Urinary bladder (tissue), 4 donors: ENCODE measurements around the gene ACACA. TPM values are rescaled to one million over a fixed set of nuclear protein-coding genes. Genes with fewer than 3 reads are reported as not detected.
A peak's percentile ranks its signal among the peaks of the same experiment; 100 is the strongest.

Experiments
- DNase-seq: peaks from one replicate; pipeline ENCODE4 v3.0.0-alpha.2; 2015; ENCODE audit errors: extremely low spot score
- H3K27ac ChIP-seq: one replicate; pipeline ENCODE4 v1.5.1; 2013; ENCODE audit warnings: low read depth, mild to moderate bottlenecking, moderate library complexity
- H3K36me3 ChIP-seq: one replicate; pipeline ENCODE4 v1.6.1; 2013; ENCODE audit warnings: mild to moderate bottlenecking, moderate library complexity; ENCODE audit not compliant: insufficient read depth
- H3K4me1 ChIP-seq: one replicate; pipeline ENCODE4 v1.6.1; 2013; ENCODE audit warnings: mild to moderate bottlenecking, moderate library complexity; ENCODE audit not compliant: insufficient read depth
- H3K4me3 ChIP-seq: one replicate; pipeline ENCODE4 v1.5.1; 2013; ENCODE audit warnings: low read depth, low read length
- WGBS: extraction: QIAGEN DNeasy Blood & Tissue Kit; methylation state at CpG from one replicate; pipeline ENCODE4 v1.1.7; 2013; 5-methylcytosine and 5-hydroxymethylcytosine counted together
- polyA plus RNA-seq: library from polyadenylated mRNA; stranded (reverse); fragments of 200-250 nt; gene quantifications from one replicate; pipeline ENCODE4 v1.2.3, GENCODE V29; 2013
- total RNA-seq: library from RNA; depleted of rRNA; stranded (reverse); fragments of >200 nt; gene quantifications from one replicate; pipeline ENCODE4 v1.2.3, GENCODE V29; 2014
- donor health status: healthy with polysubstance abuse.
- donor health status: healthy.

The ACACA gene
- total and polyA plus RNA-seq, 2 donors: 31.7 to 70.6 TPM

- H3K4me1 ChIP-seq: no peaks in the 10 kb centered on the region
- H3K27ac ChIP-seq: no peak overlapping the region
- DNase-seq: no peak
- WGBS: 91% methylated on average over 8 of the region's 8 CpGs
- no peak overlapping the region for H3K4me3 ChIP-seq
- no peaks in the 10 kb centered on the region for H3K36me3 ChIP-seq
Measured at GRCh38 chr17:37064956-37065355, 341.7 kb downstream of the ACACA start.

- DNase-seq: no peak
- 58% methylated on average over 11 of the region's 11 CpGs for WGBS
- no peaks in the 10 kb centered on the region for H3K36me3 ChIP-seq
Measured at GRCh38 chr17:37064206-37064605, 342.4 kb downstream of the ACACA start.

GRCh38 chr17:37062021-37062420 lies 344.6 kb downstream of the ACACA start:
- no peak for DNase-seq
- no peaks in the 10 kb centered on the region for H3K36me3 ChIP-seq
- whole genome bisulfite sequencing: 54% methylated on average over 9 of the region's 9 CpGs
- no peaks in the 10 kb centered on the region for H3K4me1 ChIP-seq
- no peak overlapping the region for H3K4me3 ChIP-seq
- H3K27ac ChIP-seq: no peak overlapping the region

More at GRCh38 chr17:37064206-37064605, 342.4 kb downstream of the ACACA start:
- H3K4me1 ChIP-seq: no peaks in the 10 kb centered on the region
- H3K4me3 ChIP-seq: no peak overlapping the region
- H3K27ac ChIP-seq: no peak overlapping the region

GRCh38 chr17:37060928-37061327 lies 345.7 kb downstream of the ACACA start:
- no peak for DNase-seq
- H3K4me3 ChIP-seq: no peak overlapping the region
- no peaks in the 10 kb centered on the region for H3K4me1 ChIP-seq
- peaks cover 3% of the 10 kb centered on the region for H3K36me3 ChIP-seq
- 49% methylated on average over 7 of the region's 7 CpGs for WGBS
- no peak overlapping the region for H3K27ac ChIP-seq

- DNase-seq: no peak
Measured at GRCh38 chr17:37060094-37060493, 346.5 kb downstream of the ACACA start.

GRCh38 chr17:37059493-37059892 lies 347.1 kb downstream of the ACACA start:
- no peak for DNase-seq
- 92% methylated on average over 3 of the region's 3 CpGs for WGBS
- H3K27ac ChIP-seq: no peak overlapping the region
- H3K4me3 ChIP-seq: no peak overlapping the region
- peaks cover 3% of the 10 kb centered on the region for H3K36me3 ChIP-seq
- no peaks in the 10 kb centered on the region for H3K4me1 ChIP-seq

More at GRCh38 chr17:37060094-37060493, 346.5 kb downstream of the ACACA start:
- 75% methylated on average over 6 of the region's 6 CpGs for WGBS
- no peaks in the 10 kb centered on the region for H3K4me1 ChIP-seq
- H3K27ac ChIP-seq: no peak overlapping the region
- no peak overlapping the region for H3K4me3 ChIP-seq
- peaks cover 3% of the 10 kb centered on the region for H3K36me3 ChIP-seq

- peaks cover 3% of the 10 kb centered on the region for H3K36me3 ChIP-seq
- no peak overlapping the region for H3K27ac ChIP-seq
- H3K4me1 ChIP-seq: no peaks in the 10 kb centered on the region
- WGBS: 96% methylated on average over 18 of the region's 18 CpGs
- H3K4me3 ChIP-seq: no peak overlapping the region
- DNase-seq: no peak
Measured at GRCh38 chr17:37056622-37057021, 350.0 kb downstream of the ACACA start.

GRCh38 chr17:37054894-37055293 lies 351.7 kb downstream of the ACACA start:
- Histone ChIP-seq H3K4me3 (no peak overlapping the region), H3K36me3 (peaks cover 3% of the 10 kb centered on the region), H3K4me1 (no peaks in the 10 kb centered on the region), H3K27ac (no peak overlapping the region)
- 84% methylated on average over 8 of the region's 8 CpGs for WGBS
- DNase-seq: no peak

- DNase-seq: no peak
- 86% methylated on average over 6 of the region's 6 CpGs for WGBS
- H3K36me3 ChIP-seq: peaks cover 3% of the 10 kb centered on the region
Measured at GRCh38 chr17:37052450-37052849, 354.2 kb downstream of the ACACA start.

GRCh38 chr17:37051833-37052232 lies 354.8 kb downstream of the ACACA start:
- no peaks in the 10 kb centered on the region for H3K4me1 ChIP-seq
- H3K27ac ChIP-seq: no peak overlapping the region
- H3K36me3 ChIP-seq: peaks cover 3% of the 10 kb centered on the region
- H3K4me3 ChIP-seq: no peak overlapping the region
- 94% methylated on average over 3 of the region's 3 CpGs for WGBS
- no peak for DNase-seq

More at GRCh38 chr17:37052450-37052849, 354.2 kb downstream of the ACACA start:
- Histone ChIP-seq H3K27ac (no peak overlapping the region), H3K4me1 (no peaks in the 10 kb centered on the region), H3K4me3 (no peak overlapping the region)

- Histone ChIP-seq H3K36me3 (no peaks in the 10 kb centered on the region), H3K4me3 (no peak overlapping the region), H3K4me1 (no peaks in the 10 kb centered on the region), H3K27ac (no peak overlapping the region)
- DNase-seq: no peak
- 96% methylated on average over 5 of the region's 5 CpGs for whole genome bisulfite sequencing
Measured at GRCh38 chr17:37051381-37051780, 355.3 kb downstream of the ACACA start.

- no peak overlapping the region for H3K27ac ChIP-seq
- DNase-seq: no peak
- no peaks in the 10 kb centered on the region for H3K4me1 ChIP-seq
- no peaks in the 10 kb centered on the region for H3K36me3 ChIP-seq
- 94% methylated on average over 5 of the region's 5 CpGs for WGBS
- H3K4me3 ChIP-seq: no peak overlapping the region
Measured at GRCh38 chr17:37050920-37051319, 355.7 kb downstream of the ACACA start.

GRCh38 chr17:37048811-37049210 lies 357.8 kb downstream of the ACACA start:
- Histone ChIP-seq H3K4me3 (no peak overlapping the region), H3K27ac (no peak overlapping the region), H3K4me1 (no peaks in the 10 kb centered on the region), H3K36me3 (no peaks in the 10 kb centered on the region)
- no peak for DNase-seq
- 93% methylated on average over 5 of the region's 5 CpGs for WGBS

- DNase-seq: peak; percentile 65
- H3K27ac ChIP-seq: no peak overlapping the region
- WGBS: 6% methylated on average over 9 of the region's 9 CpGs
- no peaks in the 10 kb centered on the region for H3K4me1 ChIP-seq
- no peak overlapping the region for H3K4me3 ChIP-seq
- no peaks in the 10 kb centered on the region for H3K36me3 ChIP-seq
Measured at GRCh38 chr17:37047631-37048104, 359.0 kb downstream of the ACACA start.
